Fibroblast of gingiva (primary cell): ENCODE measurements around the gene ARSG.
"Not testable (repeated sequence)": the region's sequence is repeated elsewhere in the genome, so short reads cannot be mapped to it uniquely, and the experiment has no call there.

Experiments
- DNase-seq: peaks from one replicate; pipeline ENCODE4 v3.0.0-alpha.2; 2011; ENCODE audit warnings: low read depth

ARSG gene

DNA sequence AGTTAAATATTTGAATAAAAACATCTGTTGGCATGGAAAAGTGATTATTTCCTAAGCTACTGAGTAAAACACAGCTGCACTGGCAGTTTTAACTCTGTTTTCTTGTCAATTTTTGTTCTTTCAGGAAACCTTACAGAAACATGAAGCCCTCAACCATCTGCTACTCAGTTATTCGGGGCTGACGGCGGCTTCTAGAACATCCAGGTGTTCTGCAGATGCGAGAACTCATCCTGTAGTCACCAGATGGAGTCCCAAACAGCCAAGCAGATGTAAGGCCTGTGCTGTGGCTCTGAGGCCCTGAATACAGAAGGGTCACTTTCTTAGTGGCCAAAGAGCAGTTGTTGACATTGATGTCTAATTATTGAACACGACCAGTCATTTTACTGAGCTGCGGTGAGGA, 15.5 kb downstream of the ARSG start:
- DNase-seq: no peak

GRCh38 chr17:68307443-68307842, 16.1 kb downstream of the ARSG start:
- DNase-seq: no peak

- not testable (repeated sequence) for DNase-seq
Measured at GRCh38 chr17:68308486-68308885, 17.2 kb downstream of the ARSG start.

DNA sequence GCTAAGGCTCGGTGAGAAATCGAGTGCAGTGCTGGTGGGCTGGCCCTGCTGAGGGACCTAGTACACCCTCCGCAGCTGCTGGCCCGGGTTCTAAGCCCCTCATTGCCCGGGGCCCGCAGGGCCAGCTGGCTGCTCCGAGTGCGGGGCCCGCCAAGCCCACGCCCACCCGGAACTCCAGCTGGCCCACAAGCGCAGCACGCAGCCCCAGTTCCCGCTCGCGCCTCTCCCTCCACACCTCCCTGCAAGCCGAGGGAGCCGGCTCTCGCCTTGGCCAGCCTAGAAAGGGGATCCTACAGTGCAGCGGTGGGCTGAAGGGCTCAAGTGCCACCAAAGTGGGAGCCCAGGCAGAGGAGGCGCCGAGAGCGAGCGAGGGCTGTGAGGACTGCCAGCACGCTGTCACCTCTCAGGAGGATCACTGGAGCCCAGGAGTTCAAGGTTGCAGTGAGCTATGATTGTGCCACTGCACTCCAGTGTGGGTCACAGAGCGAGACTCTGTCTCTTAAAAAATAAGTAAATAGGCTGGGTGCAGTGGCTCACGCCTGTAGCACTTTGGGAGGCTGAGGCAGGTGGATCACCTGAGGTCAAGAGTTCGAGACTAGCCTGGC, 17.9 kb downstream of the ARSG start:
- DNase-seq: not testable (repeated sequence)

- DNase-seq: no peak
Measured at GRCh38 chr17:68310152-68310551, 18.9 kb downstream of the ARSG start.

- no peak for DNase-seq
Measured at GRCh38 chr17:68314916-68315535, 23.7 kb downstream of the ARSG start.

- DNase-seq: no peak
Measured at GRCh38 chr17:68315930-68316329, 24.6 kb downstream of the ARSG start.

DNA sequence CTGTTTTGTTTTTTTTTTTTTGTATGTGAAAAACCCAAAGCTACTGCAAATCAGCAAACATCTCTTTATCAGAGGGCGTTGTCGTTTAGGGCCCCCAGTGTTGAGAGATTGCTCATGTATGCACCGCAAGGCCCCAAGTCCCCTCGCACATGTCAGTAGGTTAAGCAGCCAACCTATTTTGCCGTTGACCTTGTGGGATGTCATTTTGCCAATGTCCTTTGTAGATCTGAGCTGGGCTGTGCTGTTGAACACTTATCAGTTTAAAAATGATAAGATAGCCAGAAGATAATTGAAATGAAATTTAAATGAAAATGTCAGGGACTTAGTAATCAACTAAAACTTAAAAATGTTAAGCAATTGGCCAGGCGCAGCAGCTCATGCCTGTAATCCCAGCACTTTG, 26.2 kb downstream of the ARSG start:
- no peak for DNase-seq

DNA sequence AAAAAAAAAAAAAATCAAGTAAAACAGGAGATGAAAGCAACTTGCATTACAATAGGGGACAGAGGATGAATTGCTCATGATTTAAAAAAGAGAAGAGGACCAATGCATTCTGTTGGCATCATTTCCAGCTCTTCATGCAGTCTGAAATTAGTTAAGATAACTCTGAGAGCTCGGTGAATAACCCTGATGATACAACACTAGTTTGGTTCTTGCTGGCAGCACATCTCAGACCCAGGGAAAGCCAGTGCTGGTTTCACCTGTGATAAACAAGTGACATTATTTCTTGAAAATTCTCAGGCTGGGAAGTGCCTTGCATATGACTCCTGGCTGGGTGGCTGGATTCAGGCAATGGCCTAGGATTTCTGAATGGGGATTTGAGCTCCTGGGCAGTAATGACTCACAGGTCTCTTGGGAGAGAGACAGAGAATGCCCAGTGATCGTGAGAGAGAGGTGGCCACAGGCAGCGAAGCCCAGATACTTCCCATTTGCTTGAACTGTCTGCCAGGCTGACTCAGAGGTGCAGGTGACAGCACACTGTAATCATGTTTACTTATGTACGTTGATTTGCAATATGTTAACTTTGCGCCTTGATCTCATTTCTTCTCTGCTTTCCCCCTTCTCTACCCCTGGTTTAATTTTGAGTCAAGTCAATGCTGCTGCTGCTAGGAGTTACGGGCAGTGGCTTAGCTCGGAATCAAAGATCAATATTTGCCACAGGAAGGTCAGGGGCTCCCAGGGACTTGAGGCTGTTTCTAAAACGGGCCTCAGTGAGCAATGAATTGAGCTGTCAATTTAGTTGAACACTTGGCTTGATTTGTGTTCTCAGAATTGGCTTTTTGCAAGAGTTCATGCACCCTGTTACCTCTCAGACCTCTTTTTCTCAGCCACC, 27.1 kb downstream of the ARSG start:
- DNase-seq: peak; percentile 63

DNA sequence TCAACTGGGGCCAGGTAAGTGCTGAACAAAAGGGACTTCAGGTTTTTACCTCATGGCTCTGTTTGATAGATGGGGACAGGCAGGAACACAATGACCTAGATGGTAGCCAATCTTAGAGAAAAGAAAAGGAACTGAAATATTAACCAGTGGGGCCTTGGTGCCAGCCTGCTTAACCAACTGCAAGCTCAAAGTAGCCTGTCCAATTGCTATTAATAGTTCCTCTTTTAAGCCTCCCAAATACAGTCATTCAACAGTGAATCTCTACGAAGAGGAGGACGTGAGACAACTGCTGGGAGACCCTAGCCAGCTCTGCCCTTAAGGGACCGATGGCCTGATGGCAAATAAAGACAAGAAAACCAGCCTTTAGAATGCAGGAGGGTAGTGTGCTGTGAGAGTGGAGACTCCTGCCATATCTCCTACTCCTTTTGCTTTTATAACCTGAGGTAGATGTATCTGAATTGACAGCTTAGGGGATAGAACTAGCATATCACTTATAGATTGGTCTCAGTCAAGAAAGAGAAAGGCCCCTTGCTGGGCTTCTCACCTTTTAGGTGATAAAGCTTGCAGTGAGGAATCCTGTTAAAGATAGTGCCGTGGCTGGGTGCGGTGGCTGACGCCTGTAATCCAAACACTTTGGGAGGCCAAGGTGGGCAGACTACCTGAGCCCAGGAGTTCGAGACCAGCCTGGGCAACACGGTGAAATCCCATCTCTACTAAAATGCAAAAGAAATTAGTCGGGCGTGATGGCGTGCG, 28.3 kb downstream of the ARSG start:
- no peak for DNase-seq

DNA sequence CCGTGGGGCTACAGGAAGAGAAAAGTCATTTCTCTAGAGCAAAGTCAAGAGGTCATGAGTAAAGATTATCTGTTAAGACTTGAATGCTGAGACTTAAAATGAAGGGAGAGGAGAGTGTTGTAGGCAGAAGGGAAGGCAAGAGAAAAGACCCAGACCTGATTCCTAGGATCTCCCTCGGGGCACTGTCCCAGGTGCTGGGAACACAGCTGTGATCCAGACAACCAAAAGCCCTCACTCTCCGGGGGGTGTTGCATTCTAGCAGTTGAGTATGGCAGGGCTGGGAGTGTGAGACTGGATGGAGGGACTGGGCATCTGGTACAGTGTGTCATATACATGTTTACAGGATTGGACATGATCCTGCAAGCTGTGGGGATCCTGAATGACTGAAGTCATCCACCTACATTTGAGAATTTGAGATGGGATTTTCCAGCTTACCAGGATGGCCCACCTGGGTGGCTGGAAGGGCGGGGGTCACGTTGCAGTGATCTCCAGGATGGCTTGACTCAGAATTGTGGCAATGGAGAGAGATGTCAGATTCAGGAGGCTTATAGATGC, 29.1 kb downstream of the ARSG start:
- no peak for DNase-seq

DNA sequence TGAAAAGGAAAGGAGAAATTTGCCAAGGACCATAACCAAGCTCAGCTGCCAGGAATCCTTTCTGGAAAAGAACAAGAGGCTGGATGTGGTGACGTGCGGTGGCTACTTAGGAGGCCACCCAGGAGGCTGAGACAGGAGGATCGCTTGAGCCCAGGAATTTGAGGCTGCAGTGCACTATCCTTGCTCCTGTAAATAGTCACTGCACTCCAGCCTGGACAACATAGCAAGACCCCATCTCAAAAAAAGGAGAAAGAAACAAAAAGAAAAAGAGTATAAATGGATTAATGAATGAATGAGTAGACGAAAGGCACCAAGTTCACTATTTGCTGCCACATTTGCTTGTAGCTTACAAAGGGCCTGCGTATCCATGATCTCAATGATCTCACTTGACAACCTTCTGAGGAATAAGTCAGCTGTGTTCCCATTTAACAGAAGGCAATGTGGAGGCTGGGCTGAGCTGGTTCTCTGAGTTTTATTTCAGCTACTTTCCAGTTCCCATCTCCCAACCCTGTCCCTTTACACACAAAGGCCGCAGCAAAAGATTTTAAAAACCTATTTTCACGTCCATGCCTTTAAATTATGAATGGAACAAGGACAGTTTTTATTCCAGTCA, 29.8 kb downstream of the ARSG start:
- no peak for DNase-seq

GRCh38 chr17:68321556-68321954, 30.3 kb downstream of the ARSG start:
- DNase-seq: no peak

DNA sequence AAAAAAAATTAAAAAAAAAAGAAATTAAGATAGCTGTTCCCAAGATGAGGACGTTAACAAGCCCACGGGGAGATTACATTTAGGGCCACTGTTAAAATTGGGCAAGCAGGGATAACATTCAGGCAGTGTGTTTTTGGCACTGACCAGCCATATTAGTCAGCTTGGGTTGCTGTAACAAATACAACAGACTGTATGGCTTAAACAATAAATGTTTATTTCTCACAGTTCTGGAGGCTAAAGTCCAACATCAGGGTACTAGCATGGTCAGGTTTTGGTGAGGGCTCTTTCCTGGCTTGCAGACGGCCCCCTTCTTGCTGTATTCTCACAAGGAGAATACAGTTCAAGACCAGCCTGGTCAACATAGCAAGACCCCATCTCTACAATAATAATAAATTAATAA, 31.3 kb downstream of the ARSG start:
- DNase-seq: no peak

- DNase-seq: no peak
Measured at GRCh38 chr17:68324114-68324513, 32.8 kb downstream of the ARSG start.

- no peak for DNase-seq
Measured at GRCh38 chr17:68324654-68325336, 33.5 kb downstream of the ARSG start.

GRCh38 chr17:68325961-68326360, 34.7 kb downstream of the ARSG start:
- no peak for DNase-seq

DNA sequence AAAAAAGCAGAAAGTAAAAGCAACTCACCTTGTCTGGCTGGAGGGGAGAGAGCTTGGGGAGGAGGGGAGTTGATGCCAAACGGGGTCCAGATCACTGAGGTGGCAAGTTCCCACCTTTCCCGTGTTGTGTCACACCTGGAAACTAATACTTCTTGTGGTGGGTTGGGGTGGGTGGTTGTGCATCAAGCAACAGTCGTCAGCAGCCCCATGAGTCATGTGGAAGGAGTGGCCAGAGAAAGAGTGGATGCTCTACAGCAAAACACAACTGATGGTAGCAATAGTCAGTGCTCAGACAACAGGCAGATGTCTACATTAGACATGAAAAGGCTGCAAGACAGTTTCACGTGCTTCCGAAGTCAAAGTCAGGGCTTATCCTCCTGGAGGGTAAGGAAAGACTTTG, 35.4 kb downstream of the ARSG start:
- no peak for DNase-seq

- DNase-seq: no peak
Measured at GRCh38 chr17:68327823-68328557, 36.7 kb downstream of the ARSG start.

GRCh38 chr17:68328676-68329075, 37.4 kb downstream of the ARSG start:
- no peak for DNase-seq
